NCI-H1092 (cell line): Measurements from ENCODE around the gene SEH1L.
"Not testable (repeated sequence)": the region's sequence is repeated elsewhere in the genome, so short reads cannot be mapped to it uniquely, and the experiment has no call there.

ENCODE experiments used
- DNase-seq: peaks from one replicate; lab custom pipeline; 2025; lab: John Stamatoyannopoulos, UW

The SEH1L gene

DNA sequence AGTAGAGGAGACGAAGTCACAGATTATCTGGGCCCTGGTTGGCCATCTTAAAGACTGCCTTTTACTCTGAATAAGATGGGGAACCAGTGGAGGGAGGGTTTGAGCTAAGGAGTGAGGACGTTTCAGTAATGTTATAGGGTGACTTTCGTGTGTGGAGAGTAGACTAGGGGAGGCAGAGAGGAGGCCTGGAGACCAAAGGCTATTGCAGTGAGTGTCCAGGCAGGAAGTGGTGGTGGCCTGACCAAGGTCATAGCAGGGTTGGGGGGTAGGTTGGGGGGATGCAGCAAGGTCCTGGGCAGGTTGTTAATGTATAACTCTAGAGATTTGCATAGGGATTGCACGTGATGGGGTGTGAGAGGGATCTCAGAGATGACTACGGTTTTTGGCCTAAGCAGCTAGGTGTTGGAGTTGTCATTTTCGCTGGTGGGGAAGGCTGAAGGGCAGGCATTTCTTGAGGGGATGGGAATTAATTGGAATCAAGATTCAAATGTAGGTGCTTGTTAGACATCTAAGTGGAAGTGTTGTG, 48.2 kb downstream of the SEH1L start:
- no peak for DNase-seq

- DNase-seq: no peak
These were observed 49.0 kb downstream of the SEH1L start for GRCh38 chr18:12996661-12997292.

DNA sequence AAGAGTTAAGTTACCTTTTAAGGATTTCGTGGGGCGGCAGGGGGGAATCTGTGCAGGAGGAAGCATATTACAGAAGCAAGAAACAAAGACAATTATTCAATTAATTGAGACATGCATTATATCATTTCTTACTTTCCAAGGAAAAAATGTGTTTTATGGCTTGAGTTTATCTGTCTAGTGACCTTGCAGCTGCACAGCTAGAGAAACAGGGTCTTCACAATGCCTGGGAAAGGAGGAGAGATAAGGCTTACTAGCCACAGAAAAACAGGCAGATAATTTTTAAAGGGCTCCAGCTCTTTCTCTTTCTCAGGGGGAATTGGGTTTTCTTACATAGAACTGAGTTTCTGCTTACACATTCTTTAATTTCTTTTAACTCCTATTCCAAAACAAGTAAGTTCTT, 49.5 kb downstream of the SEH1L start:
- not testable (repeated sequence) for DNase-seq

GRCh38 chr18:12998332-12999060, 50.7 kb downstream of the SEH1L start:
- no peak for DNase-seq

GRCh38 chr18:13003466-13003896, 55.7 kb downstream of the SEH1L start:
- DNase-seq: no peak

DNA sequence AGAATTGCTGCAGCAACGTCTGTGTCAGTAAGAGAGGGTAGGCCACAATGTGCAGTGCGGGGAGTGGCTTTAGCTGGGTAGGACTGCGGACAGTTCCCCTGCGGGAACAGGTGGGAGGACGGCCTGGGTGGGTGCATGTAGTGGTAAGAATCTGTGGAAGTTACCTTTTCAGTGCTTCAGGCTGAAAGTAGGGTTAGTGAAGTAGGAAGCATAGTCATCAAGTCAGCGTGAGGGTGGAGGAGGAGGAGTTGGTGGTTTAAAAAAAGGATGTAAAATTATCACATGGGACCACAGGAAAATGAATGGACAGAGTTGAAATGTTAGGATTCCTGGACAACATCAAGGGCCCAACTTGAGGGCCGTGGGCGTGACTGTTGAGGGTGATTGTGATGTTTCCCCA, 56.6 kb downstream of the SEH1L start:
- DNase-seq: no peak

GRCh38 chr18:13005289-13005688, 57.5 kb downstream of the SEH1L start:
- no peak for DNase-seq

- no peak for DNase-seq
These were observed 58.9 kb downstream of the SEH1L start for GRCh38 chr18:13006531-13007247.

GRCh38 chr18:13007248-13007560, 59.4 kb downstream of the SEH1L start:
- DNase-seq: no peak

- DNase-seq: no peak
These were observed 63.9 kb downstream of the SEH1L start for GRCh38 chr18:13011719-13012118.

DNA sequence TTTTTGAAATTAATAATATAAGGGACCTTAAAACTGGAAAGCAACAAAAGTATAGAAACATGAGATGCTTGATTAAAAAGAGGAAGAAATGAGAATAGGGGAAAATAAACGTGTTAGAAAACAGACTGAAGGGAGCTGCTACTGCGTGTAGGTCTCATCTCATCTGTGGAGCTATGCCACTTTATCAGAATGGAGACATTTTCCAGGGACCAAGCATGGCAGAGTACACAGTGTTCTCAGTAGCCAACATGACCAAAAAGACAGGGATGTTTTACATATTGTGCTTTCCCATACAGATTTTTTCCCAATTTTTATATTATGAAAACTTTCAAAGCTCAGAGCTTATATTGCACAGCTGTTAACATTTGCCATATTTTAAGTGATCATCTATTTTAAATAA, 66.4 kb downstream of the SEH1L start:
- no peak for DNase-seq

- no peak for DNase-seq
These were observed 67.0 kb downstream of the SEH1L start for GRCh38 chr18:13014818-13015217.

GRCh38 chr18:13017247-13017875, 69.5 kb downstream of the SEH1L start:
- no peak for DNase-seq

GRCh38 chr18:13018374-13018773, 70.6 kb downstream of the SEH1L start:
- DNase-seq: no peak

- no peak for DNase-seq
These were observed 71.5 kb downstream of the SEH1L start for GRCh38 chr18:13019301-13019700.

- no peak for DNase-seq
These were observed 74.8 kb downstream of the SEH1L start for GRCh38 chr18:13022644-13023043.

- DNase-seq: no peak
These were observed 77.4 kb downstream of the SEH1L start for GRCh38 chr18:13025233-13025632.

- no peak for DNase-seq
These were observed 78.9 kb downstream of the SEH1L start for GRCh38 chr18:13026583-13027270.

GRCh38 chr18:13028869-13029268, 81.1 kb downstream of the SEH1L start:
- no peak for DNase-seq

DNA sequence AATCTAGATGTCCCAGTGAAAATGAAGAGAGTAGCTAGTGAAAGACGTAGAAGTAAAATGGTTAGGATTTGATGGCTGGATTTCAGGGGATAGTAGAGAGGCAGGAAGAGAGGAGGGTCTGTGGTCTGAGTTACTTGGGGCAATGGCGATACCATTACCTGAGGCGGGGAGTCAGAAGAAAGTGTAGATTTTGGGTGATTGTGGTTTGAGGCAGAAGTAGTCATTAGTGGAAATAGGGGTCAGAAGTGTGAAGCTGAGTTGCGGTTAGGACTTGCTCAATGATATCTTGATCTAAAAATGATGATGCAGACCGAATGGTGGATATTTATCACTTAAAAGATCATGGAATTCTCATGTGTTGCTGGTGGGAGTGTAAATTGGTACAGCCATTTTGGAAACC, 84.4 kb downstream of the SEH1L start:
- DNase-seq: no peak

DNA sequence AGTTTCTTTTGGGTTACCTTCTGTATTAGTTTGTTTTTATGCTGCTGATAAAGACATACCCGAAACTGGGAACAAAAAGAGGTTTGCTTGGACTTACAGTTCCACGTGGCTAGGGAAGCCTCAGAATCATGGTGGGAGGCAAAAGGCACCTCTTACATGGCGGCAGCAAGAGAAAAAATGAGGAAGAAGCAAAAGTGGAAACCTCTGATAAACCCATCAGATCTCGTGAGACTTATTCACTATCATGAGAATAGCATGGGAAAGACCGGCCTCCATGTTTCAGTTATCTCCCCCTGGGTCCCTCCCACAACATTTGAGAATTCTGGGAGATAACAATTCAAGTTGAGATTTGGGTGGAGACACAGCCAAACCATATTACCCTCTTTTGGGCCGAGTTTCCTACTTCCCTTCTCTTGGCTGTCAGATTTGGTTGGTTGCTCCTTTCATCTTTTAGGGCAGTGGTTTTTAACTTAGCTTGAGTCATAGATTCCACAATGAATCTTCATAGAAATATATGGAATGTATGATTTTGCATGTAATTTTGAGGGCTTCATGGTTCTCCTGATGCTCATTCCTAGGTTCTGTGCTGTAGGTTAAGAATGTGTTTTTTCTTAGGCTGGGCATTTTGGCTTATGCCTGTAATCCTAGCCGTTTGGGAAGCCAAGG, 87.6 kb downstream of the SEH1L start:
- no peak for DNase-seq
